ENCODE measurements around the gene MOB1A.
"Not testable (repeated sequence)": the region's sequence is repeated elsewhere in the genome, so short reads cannot be mapped to it uniquely, and the experiment has no call there.

MOB1A gene

GRCh38 chr2:74148457-74149246 lies 30.0 kb downstream of the MOB1A start:
- DNase-seq: peak in 1 of 2 experiments; percentile 34

- DNase-seq: peak; percentile 77 to 86
Observed at GRCh38 chr2:74147727-74148456, 30.8 kb downstream of the MOB1A start, which contains the start of gene BOLA3. Gene BOLA3, minus strand, starts transcription at chr2:74147912. Its CDS starts 38 bp downstream, at chr2:74147874.

GRCh38 chr2:74146929-74147726 lies 31.6 kb downstream of the MOB1A start:
- DNase-seq: no peak

- DNase-seq: peak in 1 of 2 experiments; percentile 10
Observed at GRCh38 chr2:74142340-74142739, 36.3 kb downstream of the MOB1A start.

GRCh38 chr2:74138600-74139323 lies 39.9 kb downstream of the MOB1A start:
- no peak for DNase-seq

GRCh38 chr2:74137651-74138599 lies 40.8 kb downstream of the MOB1A start:
- DNase-seq: no peak

- no peak for DNase-seq
Observed at GRCh38 chr2:74131901-74132300, 46.8 kb downstream of the MOB1A start.

- no peak for DNase-seq
Observed at GRCh38 chr2:74130211-74130995, 48.3 kb downstream of the MOB1A start.

GRCh38 chr2:74128206-74128605 lies 50.5 kb downstream of the MOB1A start:
- no peak for DNase-seq

- not testable (repeated sequence) for DNase-seq
Observed at GRCh38 chr2:74123955-74124354, 54.7 kb downstream of the MOB1A start.

- DNase-seq: not testable (repeated sequence)
Observed at GRCh38 chr2:74121846-74122245, 56.8 kb downstream of the MOB1A start.

- DNase-seq: peak; percentile 75 to 87
Observed at GRCh38 chr2:74119912-74120825, 58.5 kb downstream of the MOB1A start.

- DNase-seq: no peak
Observed at GRCh38 chr2:74119339-74119738, 59.3 kb downstream of the MOB1A start.

GRCh38 chr2:74111380-74111779 lies 67.3 kb downstream of the MOB1A start:
- no peak for DNase-seq

GRCh38 chr2:74110537-74110936 lies 68.1 kb downstream of the MOB1A start:
- DNase-seq: no peak

GRCh38 chr2:74109551-74109950 lies 69.1 kb downstream of the MOB1A start:
- no peak for DNase-seq

- DNase-seq: no peak
Observed at GRCh38 chr2:74107071-74107470, 71.6 kb downstream of the MOB1A start.

GRCh38 chr2:74105413-74105812 lies 73.3 kb downstream of the MOB1A start:
- no peak for DNase-seq

- DNase-seq: no peak
Observed at GRCh38 chr2:74104839-74105238, 73.8 kb downstream of the MOB1A start.

Data from NCI-H2081 (cell line).